ENCODE measurements around the gene FADS1. TPM values are rescaled to one million over a fixed set of nuclear protein-coding genes. Genes with fewer than 3 reads are reported as not detected.

Gene FADS1
- total and polyA plus RNA-seq, 2 donors (not counting 1 experiment from before 2014, with no cell fraction given) = 173 to 208 TPM

DNA sequence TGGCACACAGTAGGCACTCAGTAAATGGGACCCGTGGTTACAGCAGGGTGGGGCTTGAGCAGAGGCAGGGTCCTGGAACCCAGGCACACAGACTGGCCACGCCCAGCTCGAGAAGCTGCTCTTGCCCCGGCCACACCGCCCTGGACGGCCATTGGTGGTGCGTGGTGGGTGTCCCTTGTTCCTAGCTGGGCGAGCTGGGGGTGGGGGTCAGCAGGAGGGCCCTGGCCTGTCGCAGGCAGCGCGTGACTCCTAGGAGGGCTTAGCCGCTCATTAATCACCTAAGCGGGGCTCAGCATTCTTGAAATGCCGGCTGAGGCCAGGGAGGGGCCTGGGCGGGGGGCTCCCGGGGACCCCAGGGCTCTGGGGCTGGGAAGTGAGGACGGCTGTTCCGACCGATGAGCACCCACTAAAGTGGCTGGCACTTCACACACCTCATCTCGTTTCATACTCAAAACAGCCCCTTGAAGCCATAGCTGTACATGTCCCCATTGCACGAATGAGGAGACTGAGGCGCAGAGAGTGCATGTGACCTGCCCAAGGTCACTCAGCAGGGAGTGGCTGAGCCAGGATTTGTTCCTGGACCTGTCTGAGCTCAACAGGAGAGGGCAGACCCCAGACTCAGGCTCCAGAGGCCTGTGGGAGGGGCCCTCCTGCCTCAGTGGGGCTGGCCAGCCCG is 52.7 kb downstream of the FADS1 start:
- H4K20me1 ChIP-seq (ENCODE audit: control insufficient read depth, extremely low read depth, insufficient read depth, low read length) = no peaks in the 10 kb centered on the region

GRCh38 chr11:61762798-61763197 is 54.0 kb downstream of the FADS1 start:
- TF ChIP-seq EZH2 (IDR thresholded peaks at IDR 0.05; ENCODE audit: low read length, missing control alignments) (no peak), CTCF (conservative IDR thresholded peaks at IDR 0.05 in 1 of 2, IDR thresholded peaks at IDR 0.05 in 1 of 2; ENCODE audit: low read depth in 1 of 2, low read length in 2 of 2) (no peak)
- H4K20me1 ChIP-seq (ENCODE audit: control insufficient read depth, extremely low read depth, insufficient read depth, low read length) = no peaks in the 10 kb centered on the region
- no peak overlapping the region for H3K27ac ChIP-seq (ENCODE audit: insufficient read depth, low read length)
- H2AFZ ChIP-seq (ENCODE audit: low read length) = no peak overlapping the region
- H3K27me3 ChIP-seq (ENCODE audit: control insufficient read depth, insufficient read depth, low read length) = peaks cover 3% of the 10 kb centered on the region
- H3K36me3 ChIP-seq (ENCODE audit: control insufficient read depth, insufficient read depth, low read length) = no peaks in the 10 kb centered on the region
- H3K9me3 ChIP-seq (ENCODE audit: control insufficient read depth, insufficient read depth, low read depth, low read length) = no peaks in the 10 kb centered on the region
- no peaks in the 10 kb centered on the region for H3K79me2 ChIP-seq (ENCODE audit: control insufficient read depth, insufficient read depth, low read length)
- H3K4me1 ChIP-seq (ENCODE audit: control insufficient read depth, extremely low read depth, insufficient read depth, low read length) = no peaks in the 10 kb centered on the region
- DNase-seq (ENCODE audit: low read depth in 2 of 2) = no peak
- no peak overlapping the region for H3K4me3 ChIP-seq (replicated peaks in 1 of 4; ENCODE audit: control extremely low read depth in 1 of 4, insufficient read depth in 1 of 4, low read depth in 3 of 4, low read length in 4 of 4)
- H3K9ac ChIP-seq (ENCODE audit: insufficient read depth, low read length) = no peak overlapping the region
- H3K4me2 ChIP-seq (ENCODE audit: extremely low read depth, insufficient read depth, low read length) = no peak overlapping the region

More for the DNA sequence above, 52.7 kb downstream of the FADS1 start:
- Histone ChIP-seq H3K27ac (ENCODE audit: insufficient read depth, low read length) (no peak overlapping the region), H3K9ac (ENCODE audit: insufficient read depth, low read length) (no peak overlapping the region), H2AFZ (ENCODE audit: low read length) (no peak overlapping the region), H3K4me3 (replicated peaks in 1 of 4; ENCODE audit: control extremely low read depth in 1 of 4, insufficient read depth in 1 of 4, low read depth in 3 of 4, low read length in 4 of 4) (no peak overlapping the region), H3K36me3 (ENCODE audit: control insufficient read depth, insufficient read depth, low read length) (no peaks in the 10 kb centered on the region), H3K9me3 (ENCODE audit: control insufficient read depth, insufficient read depth, low read depth, low read length) (no peaks in the 10 kb centered on the region), H3K4me1 (ENCODE audit: control insufficient read depth, extremely low read depth, insufficient read depth, low read length) (no peaks in the 10 kb centered on the region), H3K27me3 (ENCODE audit: control insufficient read depth, insufficient read depth, low read length) (peaks cover 3% of the 10 kb centered on the region), H3K4me2 (ENCODE audit: extremely low read depth, insufficient read depth, low read length) (no peak overlapping the region), H3K79me2 (ENCODE audit: control insufficient read depth, insufficient read depth, low read length) (no peaks in the 10 kb centered on the region)
- DNase-seq (ENCODE audit: low read depth in 2 of 2) = no peak
- TF ChIP-seq EZH2 (IDR thresholded peaks at IDR 0.05; ENCODE audit: low read length, missing control alignments) (no peak), CTCF (conservative IDR thresholded peaks at IDR 0.05 in 1 of 2, IDR thresholded peaks at IDR 0.05 in 1 of 2; ENCODE audit: low read depth in 1 of 2, low read length in 2 of 2) (no peak)

GRCh38 chr11:61762223-61762615 is 54.6 kb downstream of the FADS1 start:
- Histone ChIP-seq H3K36me3 (ENCODE audit: control insufficient read depth, insufficient read depth, low read length) (no peaks in the 10 kb centered on the region), H3K27ac (ENCODE audit: insufficient read depth, low read length) (no peak overlapping the region), H3K79me2 (ENCODE audit: control insufficient read depth, insufficient read depth, low read length) (no peaks in the 10 kb centered on the region), H3K9me3 (ENCODE audit: control insufficient read depth, insufficient read depth, low read depth, low read length) (no peaks in the 10 kb centered on the region), H3K4me1 (ENCODE audit: control insufficient read depth, extremely low read depth, insufficient read depth, low read length) (no peaks in the 10 kb centered on the region), H2AFZ (ENCODE audit: low read length) (no peak overlapping the region), H3K4me2 (ENCODE audit: extremely low read depth, insufficient read depth, low read length) (no peak overlapping the region), H3K9ac (ENCODE audit: insufficient read depth, low read length) (no peak overlapping the region), H4K20me1 (ENCODE audit: control insufficient read depth, extremely low read depth, insufficient read depth, low read length) (no peaks in the 10 kb centered on the region), H3K4me3 (replicated peaks in 1 of 4; ENCODE audit: control extremely low read depth in 1 of 4, insufficient read depth in 1 of 4, low read depth in 3 of 4, low read length in 4 of 4) (no peak overlapping the region), H3K27me3 (ENCODE audit: control insufficient read depth, insufficient read depth, low read length) (peaks cover 3% of the 10 kb centered on the region)
- DNase-seq (ENCODE audit: low read depth in 2 of 2) = no peak
- TF ChIP-seq EZH2 (IDR thresholded peaks at IDR 0.05; ENCODE audit: low read length, missing control alignments) (no peak), CTCF (conservative IDR thresholded peaks at IDR 0.05 in 1 of 2, IDR thresholded peaks at IDR 0.05 in 1 of 2; ENCODE audit: low read depth in 1 of 2, low read length in 2 of 2) (no peak)
